Rectal smooth muscle tissue (tissue), 1 donor: ENCODE measurements around the gene IRF7.
"Not testable (repeated sequence)": the region's sequence is repeated elsewhere in the genome, so short reads cannot be mapped to it uniquely, and the experiment has no call there.

Experiments
- H3K27ac ChIP-seq: one replicate; pipeline ENCODE4 v1.7.0; 2013; ENCODE audit warnings: low read depth, low read length, inconsistent platforms
- H3K27me3 ChIP-seq: one replicate; pipeline ENCODE4 v1.7.0; 2013; ENCODE audit warnings: low read length; ENCODE audit not compliant: control insufficient read depth, insufficient read depth
- H3K36me3 ChIP-seq: one replicate; pipeline ENCODE4 v1.7.0; 2013; ENCODE audit warnings: low read length; ENCODE audit not compliant: control insufficient read depth, insufficient read depth
- H3K4me1 ChIP-seq: one replicate; pipeline ENCODE4 v1.7.0; 2013; ENCODE audit warnings: low read length; ENCODE audit not compliant: control insufficient read depth, insufficient read depth
- H3K4me3 ChIP-seq: one replicate; pipeline ENCODE4 v1.7.0; 2013; ENCODE audit warnings: low read length
- H3K9ac ChIP-seq: one replicate; pipeline ENCODE4 v1.7.0; 2013; ENCODE audit warnings: low read length

The IRF7 gene

DNA sequence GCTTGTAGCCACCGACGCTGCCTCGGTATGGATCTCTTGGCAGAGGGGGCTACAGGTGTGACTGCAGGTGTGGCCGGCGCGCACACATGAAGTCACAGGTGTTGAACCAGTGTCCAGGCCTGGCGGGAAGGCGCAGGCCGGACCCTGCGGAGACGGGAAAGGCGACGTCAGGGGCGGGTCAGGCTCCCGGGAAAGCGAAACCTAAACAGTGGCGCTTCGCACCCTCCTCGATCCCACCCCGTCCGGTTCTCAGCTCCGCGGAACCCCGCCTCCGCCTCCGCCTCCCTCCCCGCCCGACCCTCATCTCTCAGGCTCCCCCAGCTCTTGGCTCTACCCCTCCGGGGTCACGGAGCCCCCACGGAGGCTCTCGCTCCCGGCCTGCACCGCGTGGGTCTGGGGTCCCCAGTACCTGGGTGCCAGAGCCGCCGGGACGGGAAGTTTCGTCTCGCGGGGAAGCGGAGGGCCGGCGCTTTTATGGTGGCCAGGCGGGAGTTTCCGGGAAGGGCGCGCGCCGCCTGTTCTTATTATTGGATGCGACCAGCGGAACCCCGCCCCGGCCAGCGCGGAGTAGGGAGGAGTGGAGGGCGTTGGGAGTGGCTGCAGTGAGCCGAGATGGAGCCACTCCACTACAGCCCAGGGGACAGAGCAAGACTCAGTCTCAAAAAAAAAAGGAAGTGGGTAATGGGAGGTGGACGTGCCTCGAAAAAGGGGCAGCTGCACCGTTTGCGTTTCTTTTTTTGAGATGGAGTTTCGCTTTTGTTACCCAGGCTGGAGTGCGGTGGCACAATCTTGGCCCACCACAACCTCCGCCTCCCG is at the start of gene IRF7:
Gene IRF7 (minus strand): TSS at position 447 of the 816 bp plus-strand sequence. CDS start 586 bp downstream, outside the sequence.
- peaks cover 15% of the 10 kb centered on the region for H3K36me3 ChIP-seq
- peak within 1 kb of the TSS; percentile 98 for H3K27ac ChIP-seq
- H3K4me1 ChIP-seq, result peaks cover 4% of the 10 kb centered on the region

DNA sequence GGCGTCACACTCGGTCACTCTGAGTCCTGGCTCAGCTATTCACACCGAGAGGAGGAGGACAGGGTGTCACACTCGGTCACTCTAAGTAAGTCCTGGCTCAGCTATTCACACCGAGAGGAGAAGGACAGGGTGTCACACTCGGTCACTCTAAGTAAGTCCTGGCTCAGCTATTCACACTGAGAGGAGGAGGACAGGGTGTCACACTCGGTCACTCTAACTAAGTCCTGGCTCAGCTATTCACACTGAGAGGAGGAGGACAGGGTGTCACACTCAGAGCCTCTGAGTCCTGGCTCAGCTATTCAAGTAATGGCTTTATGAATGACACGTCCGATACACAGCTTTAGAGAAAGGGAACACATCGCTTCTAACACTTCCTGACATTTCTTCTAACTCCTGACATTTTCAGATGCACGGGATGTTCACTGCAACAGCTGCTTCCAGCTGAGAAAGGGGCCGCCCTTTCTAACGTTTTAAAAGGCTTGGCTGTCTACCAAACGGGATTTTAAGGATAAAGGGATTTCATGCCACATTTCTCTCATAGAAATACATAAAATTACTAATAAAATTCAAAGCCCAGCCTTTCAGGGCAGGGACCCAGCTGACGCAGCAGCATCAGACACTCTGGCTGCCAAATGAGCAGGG is 49.4 kb upstream of the IRF7 start:
- H3K4me3 ChIP-seq, result no peak overlapping the region
- peaks cover 11% of the 10 kb centered on the region for H3K4me1 ChIP-seq
- H3K9ac ChIP-seq, result no peak overlapping the region
- H3K27ac ChIP-seq, result peak overlapping the region; percentile 68
- no peaks in the 10 kb centered on the region for H3K27me3 ChIP-seq
- H3K36me3 ChIP-seq, result peaks cover 2% of the 10 kb centered on the region

More for the DNA sequence above, at the start of gene IRF7:
- Histone ChIP-seq H3K4me3 (peak within 1 kb of the TSS; percentile 92), H3K9ac (peak within 1 kb of the TSS; percentile 93), H3K27me3 (no peaks in the 10 kb centered on the region)

DNA sequence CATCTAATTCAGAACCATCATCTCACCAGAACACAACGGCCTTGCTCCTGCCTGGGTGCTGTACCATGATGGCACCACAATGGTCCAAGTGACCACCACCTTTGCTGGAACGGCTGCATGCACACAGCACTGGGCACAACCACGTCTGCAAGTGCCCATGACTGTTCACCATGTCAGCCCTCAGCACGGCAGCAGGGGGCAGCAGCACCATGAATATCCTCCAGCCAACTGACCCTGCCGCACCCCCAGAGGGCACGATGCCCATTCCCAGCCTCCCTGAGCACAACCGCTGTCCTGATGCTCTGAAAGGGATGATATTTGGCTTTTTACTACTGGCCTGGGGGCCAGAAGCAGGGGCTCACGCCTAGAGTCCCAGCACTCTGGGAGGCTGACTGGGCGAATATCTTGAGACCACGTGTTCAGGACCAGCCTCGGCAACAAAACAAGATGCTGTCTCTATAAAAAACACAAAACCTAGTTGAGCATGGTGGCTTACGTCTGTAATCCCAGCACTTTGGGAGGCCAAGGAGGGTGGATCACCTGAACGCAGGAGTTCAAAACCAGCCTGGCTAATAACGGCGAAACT is 47.0 kb upstream of the IRF7 start:
- H3K9ac ChIP-seq, result no peak overlapping the region
- H3K27me3 ChIP-seq, result no peaks in the 10 kb centered on the region
- H3K4me3 ChIP-seq, result no peak overlapping the region
- H3K36me3 ChIP-seq, result peaks cover 5% of the 10 kb centered on the region
- peaks cover 11% of the 10 kb centered on the region for H3K4me1 ChIP-seq
- no peak overlapping the region for H3K27ac ChIP-seq

- Histone ChIP-seq H3K9ac (no peak overlapping the region), H3K4me3 (no peak overlapping the region), H3K27me3 (no peaks in the 10 kb centered on the region), H3K36me3 (peaks cover 2% of the 10 kb centered on the region), H3K27ac (no peak overlapping the region), H3K4me1 (peaks cover 7% of the 10 kb centered on the region)
These were observed 45.1 kb upstream of the IRF7 start for GRCh38 chr11:660681-661444.

GRCh38 chr11:660281-660680 is 44.5 kb upstream of the IRF7 start:
- Histone ChIP-seq H3K27me3 (no peaks in the 10 kb centered on the region), H3K4me3 (no peak overlapping the region), H3K36me3 (peaks cover 2% of the 10 kb centered on the region), H3K4me1 (peaks cover 1% of the 10 kb centered on the region), H3K9ac (no peak overlapping the region), H3K27ac (no peak overlapping the region)

DNA sequence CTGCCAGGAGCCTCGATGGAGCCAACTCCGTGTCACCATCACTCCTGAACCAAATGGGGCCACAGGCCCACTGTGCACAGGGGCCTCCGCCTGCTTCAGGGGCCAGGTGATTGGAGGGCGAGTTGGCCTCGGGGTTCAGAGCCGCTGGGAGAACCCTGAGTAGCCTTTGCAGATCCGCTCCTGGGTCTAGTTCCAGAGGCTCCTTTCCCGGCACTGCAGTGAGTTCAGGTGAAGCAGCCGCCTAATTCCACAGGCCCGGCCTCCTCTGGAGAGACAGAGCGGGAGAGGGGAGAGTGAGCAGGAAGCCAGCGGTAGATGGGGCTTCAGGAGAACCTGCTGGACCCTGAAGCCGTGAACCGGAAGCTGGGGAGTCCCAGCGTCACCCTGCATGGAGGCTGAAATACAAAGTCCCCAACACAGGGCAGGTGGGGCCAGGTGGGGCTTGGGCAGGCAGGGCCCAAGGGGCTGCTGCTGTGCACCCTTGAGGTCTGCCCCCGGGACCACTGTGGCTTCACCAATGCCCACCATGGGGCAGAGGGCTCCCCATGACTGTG is 43.9 kb upstream of the IRF7 start:
- H3K27ac ChIP-seq, result no peak overlapping the region
- no peaks in the 10 kb centered on the region for H3K27me3 ChIP-seq
- peaks cover 2% of the 10 kb centered on the region for H3K36me3 ChIP-seq
- no peak overlapping the region for H3K4me3 ChIP-seq
- H3K4me1 ChIP-seq, result no peaks in the 10 kb centered on the region
- no peak overlapping the region for H3K9ac ChIP-seq

GRCh38 chr11:657691-658126 is 42.0 kb upstream of the IRF7 start:
- H3K36me3 ChIP-seq, result peaks cover 8% of the 10 kb centered on the region
- no peak overlapping the region for H3K27ac ChIP-seq
- H3K4me1 ChIP-seq, result no peaks in the 10 kb centered on the region
- no peaks in the 10 kb centered on the region for H3K27me3 ChIP-seq
- H3K9ac ChIP-seq, result no peak overlapping the region
- H3K4me3 ChIP-seq, result no peak overlapping the region

GRCh38 chr11:656866-657265 is 41.1 kb upstream of the IRF7 start:
- Histone ChIP-seq H3K4me3 (no peak overlapping the region), H3K36me3 (peaks cover 8% of the 10 kb centered on the region), H3K4me1 (no peaks in the 10 kb centered on the region), H3K27me3 (no peaks in the 10 kb centered on the region), H3K27ac (no peak overlapping the region), H3K9ac (no peak overlapping the region)

- H3K27me3 ChIP-seq, result no peaks in the 10 kb centered on the region
- H3K36me3 ChIP-seq, result peaks cover 8% of the 10 kb centered on the region
- no peak overlapping the region for H3K4me3 ChIP-seq
- no peaks in the 10 kb centered on the region for H3K4me1 ChIP-seq
- no peak overlapping the region for H3K27ac ChIP-seq
- no peak overlapping the region for H3K9ac ChIP-seq
These were observed 40.7 kb upstream of the IRF7 start for GRCh38 chr11:656426-656825.

DNA sequence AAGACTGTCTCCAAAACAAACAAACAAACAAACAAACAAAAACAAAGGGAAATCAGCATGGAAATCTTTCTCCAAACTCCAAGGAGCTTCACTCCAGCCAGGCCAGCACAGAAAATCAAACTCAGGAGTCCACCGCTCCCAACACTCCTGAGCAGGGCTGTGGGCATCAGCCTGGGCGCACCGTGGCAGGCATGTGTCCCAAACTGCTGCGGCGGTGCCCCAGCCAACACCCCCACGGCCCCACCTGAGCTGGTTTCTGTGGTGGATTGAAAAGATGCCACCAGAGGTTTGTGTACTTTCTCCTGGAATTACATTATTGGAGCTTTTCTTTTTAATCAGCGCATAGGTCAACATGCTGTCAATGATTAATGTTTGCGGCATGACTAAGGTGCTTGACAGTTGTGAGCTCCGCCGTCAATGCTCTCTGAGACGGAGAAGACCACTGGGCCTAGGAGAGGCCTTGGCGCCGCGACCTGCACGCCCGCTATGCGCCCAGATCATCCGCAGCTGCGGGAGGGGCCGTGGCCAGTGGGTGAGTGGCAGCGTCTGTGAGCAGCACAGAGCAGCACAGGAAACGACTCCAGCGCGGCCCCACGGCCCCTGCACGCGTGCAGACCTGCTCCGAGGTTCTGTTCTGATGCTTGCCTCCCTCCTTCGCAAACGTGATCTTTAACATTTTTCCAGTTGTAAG is 39.4 kb upstream of the IRF7 start:
- H3K4me3 ChIP-seq, result no peak overlapping the region
- H3K9ac ChIP-seq, result no peak overlapping the region
- no peaks in the 10 kb centered on the region for H3K4me1 ChIP-seq
- peaks cover 8% of the 10 kb centered on the region for H3K36me3 ChIP-seq
- no peaks in the 10 kb centered on the region for H3K27me3 ChIP-seq
- no peak overlapping the region for H3K27ac ChIP-seq

DNA sequence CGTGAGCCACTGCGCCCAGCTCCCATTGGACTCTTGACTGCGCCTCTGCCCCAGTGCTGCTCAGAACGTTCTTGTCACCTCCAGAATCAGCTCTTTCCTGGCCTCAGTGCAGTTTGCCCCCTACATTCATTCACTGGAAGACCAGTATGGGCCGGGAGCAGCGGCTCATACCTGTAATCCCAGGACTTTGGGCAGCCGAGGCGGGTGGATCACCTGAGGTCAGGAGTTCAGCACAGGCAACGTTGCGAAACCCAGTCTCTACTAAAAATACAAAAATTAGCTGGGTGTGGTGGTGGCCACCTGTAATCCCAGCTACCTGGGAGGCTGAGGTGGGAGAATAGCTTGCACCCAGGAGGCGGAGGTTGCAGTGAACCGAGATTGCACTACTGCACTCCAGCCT is 38.7 kb upstream of the IRF7 start:
- not testable (repeated sequence) for H3K36me3 ChIP-seq

More for the DNA sequence above, 38.7 kb upstream of the IRF7 start:
- H3K9ac ChIP-seq, H3K4me3 ChIP-seq, H3K27me3 ChIP-seq, H3K27ac ChIP-seq, H3K4me1 ChIP-seq: not testable (repeated sequence)
